ENCODE data around the gene HES1. TPM values are rescaled to one million over a fixed set of nuclear protein-coding genes. Genes with fewer than 3 reads are reported as not detected.
A peak's percentile ranks its signal among the peaks of the same experiment; 100 is the strongest.

HES1 gene
- total and polyA plus RNA-seq, 7 donors = 6.5 to 33.3 (median 10.9) TPM

- intact Hi-C loops (cut with DNase I) = loop anchor here (2.0 to 5.0 kb wide), 8 partner anchors 67 to 477 kb away; no protein-coding TSS in a partner anchor
- ATAC-seq (no peak), DNase-seq (peak; percentile 30 to 54)
- Histone ChIP-seq H3K9me3 (no peaks in the 10 kb centered on the region), H3K4me3 (peak overlapping the region; percentile 92), H3K36me3 (ENCODE audit: insufficient read depth in 1 of 2, low read depth in 1 of 2) (no peaks in the 10 kb centered on the region), H3K4me1 (peaks cover 54% of the 10 kb centered on the region), H3K27me3 (ENCODE audit: insufficient read depth in 3 of 3, low read length in 2 of 3) (no peaks in the 10 kb centered on the region), H3K27ac (peak overlapping the region; percentile 99)
- 17 to 50% (median 21%) methylated on average over 15 to 21 of the region's 21 CpGs for WGBS, 3 donors
- no peak for TF ChIP-seq CTCF (IDR thresholded peaks at IDR 0.05)
Measured at GRCh38 chr3:194139071-194139813, 3.3 kb downstream of the HES1 start.

DNA sequence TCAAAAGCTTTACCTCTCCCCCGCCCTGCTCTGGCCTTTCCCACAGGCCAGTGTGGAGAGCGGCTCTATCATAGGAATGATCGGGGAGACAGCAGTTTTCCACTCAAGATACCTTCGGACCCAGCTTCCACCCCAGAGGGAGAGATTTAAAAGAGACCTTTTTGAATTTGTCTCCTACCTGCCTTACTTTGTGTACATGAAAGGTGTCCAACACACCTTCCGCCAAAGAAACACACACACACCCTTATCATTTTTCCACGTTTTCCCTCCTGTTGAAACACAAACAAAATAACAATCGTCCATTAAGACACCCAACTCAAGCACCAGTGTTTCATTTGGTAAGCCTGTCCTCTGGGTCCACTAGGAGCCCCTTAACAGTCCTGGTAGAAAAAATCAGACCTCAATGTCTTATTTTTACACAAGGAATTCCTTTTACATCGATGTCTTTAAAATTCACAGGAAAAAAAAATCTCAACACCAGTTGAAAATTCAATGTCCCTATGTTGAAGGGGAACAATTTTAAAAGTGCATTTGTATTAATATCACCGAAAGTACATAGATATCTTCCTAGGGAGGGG is 4.0 kb downstream of the HES1 start:
- no peak for TF ChIP-seq CTCF (IDR thresholded peaks at IDR 0.05)
- H3K4me1 ChIP-seq = peaks cover 59% of the 10 kb centered on the region
- ATAC-seq (no peak), DNase-seq (no peak)
- H3K9me3 ChIP-seq = no peaks in the 10 kb centered on the region
- intact Hi-C loops (cut with DNase I) = loop anchor here (2.0 to 5.0 kb wide), 9 partner anchors 68 to 478 kb away; no protein-coding TSS in a partner anchor
- WGBS, 3 donors = 65 to 74% (median 67%) methylated on average over 9 of the region's 9 CpGs
- no peaks in the 10 kb centered on the region for H3K27me3 ChIP-seq (ENCODE audit: insufficient read depth in 3 of 3, low read length in 2 of 3)
- H3K27ac ChIP-seq = peak overlapping the region; percentile 99
- H3K4me3 ChIP-seq = peak overlapping the region; percentile 92
- no peaks in the 10 kb centered on the region for H3K36me3 ChIP-seq (ENCODE audit: insufficient read depth in 1 of 2, low read depth in 1 of 2)

DNA sequence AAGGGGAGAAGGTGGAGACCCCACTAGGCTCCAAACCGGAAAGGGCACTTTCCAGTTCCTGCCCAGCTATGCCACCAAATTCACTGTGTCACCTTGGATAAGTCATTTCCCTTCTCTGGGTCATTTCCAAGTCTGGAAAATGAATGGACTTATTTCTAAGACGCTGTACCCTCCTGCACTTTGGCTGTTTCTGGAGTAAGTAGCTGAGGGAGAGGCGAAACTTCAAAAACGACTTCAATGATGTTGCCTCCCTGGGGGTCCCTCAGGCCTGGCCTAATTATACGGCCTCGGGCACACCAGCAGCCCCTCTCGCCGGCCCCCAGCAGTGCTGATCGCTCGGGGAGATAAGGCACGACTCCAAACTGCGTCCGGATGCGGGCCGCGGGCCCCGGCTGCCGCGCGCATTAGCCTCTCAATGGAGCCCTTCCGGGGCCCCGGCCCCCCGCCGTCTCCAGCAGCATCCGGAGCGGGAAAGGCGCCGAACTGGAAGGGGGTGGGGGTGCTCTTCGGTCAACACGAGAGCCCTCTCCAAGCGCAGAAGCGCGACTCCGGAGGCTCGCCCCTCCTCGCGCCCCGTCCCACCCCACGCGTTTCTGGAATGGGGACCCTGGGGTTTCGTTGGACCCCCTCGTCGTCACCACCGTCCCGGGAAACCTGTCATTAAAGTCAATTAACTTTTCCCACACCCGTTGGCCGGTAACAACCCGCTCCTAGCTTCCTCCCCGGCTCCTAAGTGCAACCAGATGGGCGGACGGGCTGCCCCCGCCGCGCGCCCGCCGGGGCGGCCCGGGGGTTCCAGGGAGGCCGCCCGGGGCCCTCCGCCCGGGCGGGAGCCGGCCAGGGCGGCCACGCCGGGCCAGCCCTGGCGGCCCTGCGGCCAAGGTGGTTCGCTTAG is 4.8 kb downstream of the HES1 start:
- ATAC-seq (no peak), DNase-seq (peak; percentile 57 to 75)
- Histone ChIP-seq H3K9me3 (no peaks in the 10 kb centered on the region), H3K36me3 (ENCODE audit: insufficient read depth in 1 of 2, low read depth in 1 of 2) (no peaks in the 10 kb centered on the region), H3K4me1 (peaks cover 54% of the 10 kb centered on the region), H3K4me3 (peak overlapping the region; percentile 92), H3K27me3 (ENCODE audit: insufficient read depth in 3 of 3, low read length in 2 of 3) (no peaks in the 10 kb centered on the region), H3K27ac (peak overlapping the region; percentile 99)
- intact Hi-C loops (cut with DNase I) = loop anchor here in 1 of 2 donors (5.0 kb wide), 1 partner anchor 127 kb away; no protein-coding TSS in a partner anchor
- WGBS, 3 donors = 6 to 11% (median 8%) methylated on average over 65 to 71 of the region's 71 CpGs
- TF ChIP-seq CTCF (IDR thresholded peaks at IDR 0.05) = no peak

GRCh38 chr3:194141415-194142155 is 5.6 kb downstream of the HES1 start:
- peak overlapping the region; percentile 92 for H3K4me3 ChIP-seq
- ATAC-seq = peak; percentile 67 to 79 (median 70)
- no peaks in the 10 kb centered on the region for H3K27me3 ChIP-seq (ENCODE audit: insufficient read depth in 3 of 3, low read length in 2 of 3)

More at GRCh38 chr3:194141415-194142155, 5.6 kb downstream of the HES1 start:
- 1 to 2% (median 1%) methylated on average over 31 to 62 of the region's 65 CpGs for WGBS, 3 donors
- peaks cover 54% of the 10 kb centered on the region for H3K4me1 ChIP-seq
- intact Hi-C loops (cut with DNase I) = loop anchor here in 1 of 2 donors (5.0 kb wide), 1 partner anchor 126 kb away; no protein-coding TSS in a partner anchor
- H3K9me3 ChIP-seq = no peaks in the 10 kb centered on the region
- no peaks in the 10 kb centered on the region for H3K36me3 ChIP-seq (ENCODE audit: insufficient read depth in 1 of 2, low read depth in 1 of 2)
- H3K27ac ChIP-seq = peak overlapping the region; percentile 99
- DNase-seq = peak; percentile 94
- TF ChIP-seq CTCF (IDR thresholded peaks at IDR 0.05) = no peak
